ENCODE results near the gene ELFN2.
"Not testable (repeated sequence)": the region's sequence is repeated elsewhere in the genome, so short reads cannot be mapped to it uniquely, and the experiment has no call there.

Gene ELFN2

GRCh38 chr22:37427135-37427710 lies at the start of gene ELFN2:
Gene ELFN2 (minus strand): TSS chr22:37427479. CDS start chr22:37375534, 51,945 bp downstream.
- FAIRE-seq = no peak

GRCh38 chr22:37476389-37477329 lies 49.4 kb upstream of the ELFN2 start:
- no peak for FAIRE-seq

- FAIRE-seq = no peak
Measured at GRCh38 chr22:37474447-37475090, 47.3 kb upstream of the ELFN2 start.

GRCh38 chr22:37473437-37473946 lies 46.2 kb upstream of the ELFN2 start:
- FAIRE-seq = no peak

- FAIRE-seq = no peak
Measured at GRCh38 chr22:37472418-37473006, 45.2 kb upstream of the ELFN2 start.

GRCh38 chr22:37471727-37472417 lies 44.6 kb upstream of the ELFN2 start:
- FAIRE-seq = no peak

GRCh38 chr22:37470087-37470445 lies 42.8 kb upstream of the ELFN2 start:
- no peak for FAIRE-seq

GRCh38 chr22:37469416-37470086 lies 42.3 kb upstream of the ELFN2 start:
- FAIRE-seq = no peak

- not testable (repeated sequence) for FAIRE-seq
Measured at GRCh38 chr22:37468201-37468695, 41.0 kb upstream of the ELFN2 start.

- no peak for FAIRE-seq
Measured at GRCh38 chr22:37467391-37467955, 40.2 kb upstream of the ELFN2 start.

- FAIRE-seq = no peak
Measured at GRCh38 chr22:37464181-37464580, 36.9 kb upstream of the ELFN2 start.

- no peak for FAIRE-seq
Measured at GRCh38 chr22:37462983-37463382, 35.7 kb upstream of the ELFN2 start.

- FAIRE-seq = no peak
Measured at GRCh38 chr22:37462436-37462835, 35.2 kb upstream of the ELFN2 start.

GRCh38 chr22:37461961-37462360 lies 34.7 kb upstream of the ELFN2 start:
- no peak for FAIRE-seq

GRCh38 chr22:37460684-37461083 lies 33.4 kb upstream of the ELFN2 start:
- FAIRE-seq = no peak

GRCh38 chr22:37459206-37459605 lies 31.9 kb upstream of the ELFN2 start:
- no peak for FAIRE-seq

GRCh38 chr22:37457093-37457893 lies 30.0 kb upstream of the ELFN2 start:
- no peak for FAIRE-seq

GRCh38 chr22:37456346-37456745 lies 29.1 kb upstream of the ELFN2 start:
- FAIRE-seq = no peak

GRCh38 chr22:37455896-37456295 lies 28.6 kb upstream of the ELFN2 start:
- no peak for FAIRE-seq
